ENCODE results near the gene SLC12A7. TPM values are rescaled to one million over a fixed set of nuclear protein-coding genes. Genes with fewer than 3 reads are reported as not detected.
A peak's percentile ranks its signal among the peaks of the same experiment; 100 is the strongest.

SLC12A7 gene
- total and polyA plus RNA-seq, 2 of the 13 experiments (the other 11 are each of a cell fraction or from before 2014, with no cell fraction given) = 14.0 to 18.5 TPM

GRCh38 chr5:1107167-1108022 is 4.5 kb downstream of the SLC12A7 start (continued):
- TF ChIP-seq HNF1A (IDR thresholded peaks at IDR 0.05; ENCODE audit: low read depth) (peak; percentile 72; the same call in 1 of the 2 replicates), HNF1A (CRISPR knock-in tag; IDR thresholded peaks at IDR 0.05; ENCODE audit: borderline replicate concordance) (peak; percentile 88), FLYWCH1 (CRISPR knock-in tag; IDR thresholded peaks at IDR 0.05) (no peak), SKI (IDR thresholded peaks at IDR 0.05; ENCODE audit: partially characterized antibody) (peak; percentile 11), MAZ (IDR thresholded peaks at IDR 0.05; ENCODE audit: borderline replicate concordance, low read depth, low read length) (peak; percentile 45; the same call in 1 of the 2 replicates), MAZ (CRISPR knock-in tag; IDR thresholded peaks at IDR 0.05; ENCODE audit: low read depth) (no peak), ZNF558 (CRISPR knock-in tag; IDR thresholded peaks at IDR 0.05; ENCODE audit: borderline replicate concordance) (0 out of 2 replicates have a peak, but pooled peaks have one; percentile 59), MAF1 (CRISPR knock-in tag; IDR thresholded peaks at IDR 0.05; ENCODE audit: borderline replicate concordance) (no peak), ZNF441 (CRISPR knock-in tag; IDR thresholded peaks at IDR 0.05; ENCODE audit: borderline replicate concordance) (peak; percentile 91), ZFP36L1 (CRISPR knock-in tag; IDR thresholded peaks at IDR 0.05) (peak; percentile 76), PLSCR1 (CRISPR knock-in tag; IDR thresholded peaks at IDR 0.05; ENCODE audit: borderline replicate concordance) (no peak), CEBPZ (IDR thresholded peaks at IDR 0.05; ENCODE audit: low read length) (no peak), BRD4 (CRISPR knock-in tag; IDR thresholded peaks at IDR 0.05) (peak; percentile 25; the same call in 1 of the 2 replicates), MZF1 (CRISPR knock-in tag; IDR thresholded peaks at IDR 0.05; ENCODE audit: borderline replicate concordance) (no peak), BCL3 (CRISPR knock-in tag; IDR thresholded peaks at IDR 0.05) (no peak; the same call in 1 of the 2 replicates), ZSCAN31 (CRISPR knock-in tag; IDR thresholded peaks at IDR 0.05; ENCODE audit: low read depth) (0 out of 2 replicates have a peak, but pooled peaks have one; percentile 47)
